Amniotic stem cell (primary cell): Measurements from ENCODE around the gene R3HDM1.
"Not testable (repeated sequence)": the region's sequence is repeated elsewhere in the genome, so short reads cannot be mapped to it uniquely, and the experiment has no call there.

Experiments used
- DNase-seq: peaks from one replicate; lab custom pipeline; 2025; lab: John Stamatoyannopoulos, UW

The R3HDM1 gene

GRCh38 chr2:135573620-135574019 lies 42.3 kb downstream of the R3HDM1 start:
- DNase-seq, result no peak

- DNase-seq, result no peak
These were observed 50.0 kb downstream of the R3HDM1 start for GRCh38 chr2:135581282-135581681.

- no peak for DNase-seq
These were observed 51.1 kb downstream of the R3HDM1 start for GRCh38 chr2:135582383-135582782.

- DNase-seq, result no peak
These were observed 54.3 kb downstream of the R3HDM1 start for GRCh38 chr2:135585586-135585985.

DNA sequence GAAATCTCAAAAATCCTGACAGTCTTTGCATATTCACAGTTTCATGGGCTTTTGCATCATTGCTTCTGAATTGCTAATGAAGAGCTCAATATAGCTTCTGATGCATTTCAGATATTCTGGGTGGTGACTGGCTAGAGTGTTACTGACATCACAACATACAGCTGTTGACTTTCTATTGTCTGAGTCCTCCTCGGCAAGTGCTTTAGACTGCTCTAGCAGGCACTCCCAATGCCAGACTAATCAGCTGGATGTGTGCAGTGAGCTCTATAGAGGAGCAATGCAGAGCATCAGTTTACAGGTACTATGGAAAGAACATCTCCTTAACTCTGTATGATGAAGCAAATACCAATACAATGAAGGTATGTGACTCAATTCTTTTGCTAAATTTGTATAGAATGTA lies 54.9 kb downstream of the R3HDM1 start:
- no peak for DNase-seq

- DNase-seq, result no peak
These were observed 56.7 kb downstream of the R3HDM1 start for GRCh38 chr2:135587958-135588357.

GRCh38 chr2:135590619-135591260 lies 59.5 kb downstream of the R3HDM1 start:
- no peak for DNase-seq

DNA sequence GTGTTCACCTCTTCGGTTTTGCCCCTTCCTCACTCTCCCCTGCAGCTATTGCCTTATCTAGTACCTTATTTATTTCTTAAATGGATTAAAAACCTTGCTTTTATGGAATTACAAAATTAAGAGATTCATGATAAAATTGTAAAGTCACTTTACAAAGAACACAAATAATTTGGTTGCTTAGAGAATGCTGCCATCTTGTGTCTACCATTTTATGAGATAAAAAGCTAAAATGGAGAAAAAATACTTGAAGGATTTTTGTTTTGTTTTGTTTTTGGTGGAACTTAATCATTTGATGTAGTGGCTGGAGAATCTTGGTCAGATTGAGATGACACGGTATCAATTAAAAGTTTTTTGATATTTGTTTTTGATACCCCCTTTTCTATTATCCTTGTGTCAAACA lies 69.6 kb downstream of the R3HDM1 start:
- DNase-seq, result no peak

DNA sequence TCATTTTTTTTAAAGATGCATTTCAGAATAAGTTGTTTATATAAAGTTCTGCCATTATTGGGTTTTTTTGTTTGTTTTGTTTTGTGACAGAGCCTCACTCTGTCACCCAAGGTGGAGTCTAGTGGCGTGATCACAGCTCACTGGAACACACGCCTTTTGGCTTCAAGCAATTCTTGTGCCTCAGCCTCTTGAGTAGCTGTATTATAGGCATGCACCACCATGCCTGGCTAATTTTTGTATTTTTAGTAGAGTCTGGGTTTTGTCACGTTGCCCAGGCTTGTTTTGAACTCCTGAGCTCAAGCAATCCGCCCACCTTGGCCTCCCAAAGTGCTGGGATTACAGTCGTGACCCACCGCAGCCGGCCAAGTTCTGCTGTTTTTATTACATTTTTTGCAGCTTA lies 72.3 kb downstream of the R3HDM1 start:
- no peak for DNase-seq

DNA sequence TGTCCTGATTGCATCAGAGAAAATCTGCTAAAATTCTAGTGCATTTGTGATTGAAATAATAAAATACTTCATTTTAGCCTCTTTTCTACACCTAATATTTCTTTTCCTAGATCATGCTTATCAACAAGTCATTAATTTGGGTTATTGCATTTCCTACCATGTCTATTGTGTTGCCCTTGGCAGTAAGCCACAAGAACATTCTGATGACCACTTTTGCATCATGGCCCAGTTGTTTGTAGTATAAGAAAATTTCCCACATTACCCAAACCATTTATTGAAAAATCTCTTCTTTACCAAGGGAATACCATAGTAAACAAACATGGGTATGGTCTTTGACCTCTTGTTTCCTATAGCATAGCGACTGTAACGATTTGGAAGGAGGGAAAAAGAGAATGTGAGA lies 76.3 kb downstream of the R3HDM1 start:
- no peak for DNase-seq

DNA sequence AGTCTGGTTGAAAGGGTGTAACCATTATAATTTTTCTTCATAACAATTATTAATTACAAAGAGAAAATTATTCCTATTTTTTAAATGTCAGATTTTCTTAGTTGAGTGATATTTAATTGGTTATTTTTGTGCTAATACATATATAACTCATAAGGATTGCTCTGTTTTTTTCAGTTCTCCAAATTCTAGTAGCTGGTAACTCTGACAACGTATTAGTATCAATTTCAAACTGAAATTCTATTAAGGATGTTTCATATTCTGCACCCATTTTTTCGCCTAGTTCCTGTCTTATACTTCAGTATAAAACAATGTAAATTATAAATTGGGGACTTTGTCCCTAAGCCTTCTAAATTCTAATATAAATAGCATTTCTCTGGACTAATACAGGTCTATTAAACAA lies 81.0 kb downstream of the R3HDM1 start:
- DNase-seq, result no peak

DNA sequence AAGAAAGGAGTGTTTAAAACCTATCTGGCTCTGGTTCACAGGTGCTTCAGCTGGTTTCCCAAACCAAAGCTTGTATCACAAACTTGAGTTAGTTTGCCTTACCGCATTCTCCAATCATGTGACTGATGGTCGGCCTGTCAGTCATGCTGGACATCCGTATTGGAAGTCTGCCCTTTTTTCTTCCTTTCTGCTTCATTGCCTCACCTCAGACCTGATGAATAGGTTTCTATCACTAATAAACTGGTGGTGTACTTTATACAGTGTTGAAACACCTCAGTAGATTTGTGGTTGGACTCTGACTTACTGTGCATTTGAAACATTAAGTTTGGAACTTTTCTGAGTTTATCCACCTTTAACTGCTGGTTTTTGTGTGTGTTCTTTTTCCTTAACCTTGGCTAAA lies 84.1 kb downstream of the R3HDM1 start:
- no peak for DNase-seq

- DNase-seq, result no peak
These were observed 86.3 kb downstream of the R3HDM1 start for GRCh38 chr2:135617501-135618015.

GRCh38 chr2:135620198-135620597 lies 88.9 kb downstream of the R3HDM1 start:
- DNase-seq, result no peak

DNA sequence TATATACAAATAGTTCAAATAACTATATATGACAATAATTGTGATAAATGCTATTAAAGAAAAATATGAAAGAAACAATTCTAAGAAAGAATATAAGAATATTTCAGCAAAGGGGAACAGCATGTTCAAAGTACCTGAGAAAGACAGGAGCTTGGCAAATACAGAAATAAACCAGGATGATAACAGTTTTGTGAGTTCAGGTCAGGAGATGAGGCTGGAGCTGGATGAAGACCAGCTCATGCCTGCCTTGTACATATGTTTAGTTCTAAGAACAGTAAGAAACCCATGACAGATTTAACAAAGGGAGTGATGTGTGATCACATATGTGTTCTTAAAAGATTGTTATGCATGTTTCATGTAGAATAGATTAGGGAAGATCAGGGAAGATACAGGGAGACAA lies 98.2 kb downstream of the R3HDM1 start:
- DNase-seq, result no peak

DNA sequence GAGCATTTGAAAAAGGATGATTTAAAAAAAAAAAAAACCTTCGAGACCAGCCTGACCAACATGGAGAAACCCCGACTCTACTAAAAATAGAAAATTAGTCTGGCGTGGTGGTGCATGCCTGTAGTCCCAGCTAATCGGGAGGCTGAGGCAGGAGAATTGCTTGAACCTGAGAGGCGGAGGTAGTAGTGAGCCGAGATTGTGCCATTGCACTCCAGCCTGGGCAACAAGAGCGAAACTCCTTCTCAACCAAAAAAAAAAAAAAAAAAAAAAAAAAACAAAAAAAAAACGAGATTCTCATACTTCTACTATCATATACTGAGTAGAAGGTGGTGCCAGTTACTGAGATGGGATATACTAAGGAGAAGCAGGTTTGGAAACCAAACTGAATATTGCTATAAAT lies 98.8 kb downstream of the R3HDM1 start:
- not testable (repeated sequence) for DNase-seq

DNA sequence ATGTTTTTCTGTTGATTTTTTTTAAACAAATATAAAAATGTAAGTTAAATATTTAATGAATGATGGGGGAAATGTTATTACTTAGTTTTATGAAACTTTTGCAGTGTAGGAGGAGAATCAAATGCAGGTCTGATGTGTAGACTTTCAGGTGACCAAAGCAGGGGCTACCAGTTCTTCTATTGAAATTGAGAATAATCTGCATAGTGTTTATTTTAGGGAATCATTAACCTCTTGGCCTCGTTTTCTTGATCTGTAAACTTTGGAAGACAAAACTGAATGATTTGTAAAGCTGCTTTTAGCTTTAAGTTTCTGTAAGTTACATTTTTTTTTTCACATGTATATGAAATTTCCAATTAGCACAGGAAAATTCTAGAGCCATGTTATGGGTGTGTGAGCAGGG lies 99.2 kb downstream of the R3HDM1 start:
- DNase-seq, result no peak

DNA sequence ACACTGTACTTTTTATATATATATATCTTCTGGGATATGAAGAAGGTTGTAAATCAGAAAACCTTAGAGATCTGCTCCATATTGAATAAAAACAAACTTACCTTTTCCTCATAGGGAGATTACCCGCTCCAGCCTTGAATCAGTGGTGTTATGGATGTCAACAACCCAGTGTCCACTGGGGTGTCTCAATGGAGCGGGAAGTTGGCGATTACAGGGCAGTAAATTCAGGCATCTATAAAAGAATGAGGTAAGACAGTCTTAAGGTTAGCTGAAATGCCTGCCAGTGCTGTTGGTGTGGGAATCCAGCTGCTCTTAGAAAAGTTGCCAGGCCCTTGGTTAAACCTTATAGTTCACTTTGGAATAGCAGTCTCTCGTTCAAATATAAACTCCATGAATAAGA lies 102.3 kb downstream of the R3HDM1 start:
- no peak for DNase-seq

GRCh38 chr2:135635212-135635835 lies 104.0 kb downstream of the R3HDM1 start:
- no peak for DNase-seq

DNA sequence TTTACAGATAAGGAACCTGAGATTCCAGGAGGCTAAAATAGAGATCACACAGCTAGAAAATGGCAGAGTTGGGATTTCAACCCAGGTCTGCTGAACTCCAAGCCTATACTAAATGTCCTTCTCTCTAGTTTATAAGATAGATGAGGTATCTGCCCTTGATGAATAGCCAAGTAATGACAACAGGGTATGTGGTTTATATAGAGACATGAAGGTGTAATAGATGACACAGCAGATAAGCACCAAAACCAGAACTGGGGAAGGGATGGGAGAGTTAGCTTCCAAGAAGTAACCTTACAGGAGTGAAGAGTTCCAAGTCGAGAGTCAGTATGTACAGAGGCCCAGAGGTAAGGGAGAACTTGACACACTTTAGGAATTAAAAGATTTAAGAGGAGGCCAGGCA lies 105.7 kb downstream of the R3HDM1 start:
- DNase-seq, result no peak

DNA sequence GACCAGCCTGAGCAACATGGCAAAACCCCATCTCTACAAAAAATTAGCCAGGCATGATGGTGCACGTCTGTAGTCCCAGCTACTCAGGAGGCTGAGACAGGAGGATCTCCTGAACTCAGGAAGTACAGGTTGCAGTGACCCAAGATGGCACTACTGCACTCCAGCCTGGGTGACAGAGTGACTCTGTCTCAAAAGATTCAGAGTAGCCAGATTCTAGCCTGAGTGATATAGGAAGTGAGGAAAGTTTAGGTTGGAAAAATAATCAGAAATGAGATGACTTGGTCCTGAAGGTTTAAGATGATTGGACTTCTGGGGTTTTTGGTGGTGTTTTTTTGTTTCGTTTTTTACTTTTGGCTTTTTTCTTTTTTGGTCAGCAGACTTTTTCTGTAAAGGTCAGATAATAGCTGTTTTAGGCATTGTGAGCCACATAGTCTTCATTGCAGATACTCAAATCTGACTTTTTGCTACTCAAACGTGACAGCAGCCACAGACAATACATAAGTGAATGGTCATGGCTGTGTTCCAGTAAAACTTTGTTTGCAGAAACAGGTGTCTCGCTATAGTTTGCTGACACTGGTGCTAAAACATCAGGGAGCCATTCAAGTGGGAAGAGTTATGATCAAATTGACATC lies 106.3 kb downstream of the R3HDM1 start:
- no peak for DNase-seq

DNA sequence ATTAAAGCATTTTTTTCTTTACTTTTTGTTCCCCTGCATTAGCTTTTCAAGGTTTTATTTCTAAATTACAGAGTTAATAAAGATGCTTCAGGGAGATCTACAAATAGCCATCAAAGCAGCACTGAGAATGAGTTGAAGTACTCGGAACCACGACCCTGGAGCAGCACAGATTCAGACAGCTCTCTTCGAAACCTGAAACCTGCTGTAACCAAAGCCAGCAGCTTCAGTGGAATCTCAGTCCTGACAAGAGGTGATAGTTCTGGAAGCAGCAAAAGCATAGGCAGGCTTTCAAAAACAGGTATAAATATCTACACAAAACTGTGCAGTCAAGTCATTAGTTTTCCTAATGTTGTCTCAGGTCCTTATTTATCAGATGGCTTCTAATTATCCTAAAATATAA lies 107.5 kb downstream of the R3HDM1 start:
- DNase-seq, result no peak
